ENCODE data around the gene TMSB15C.
"Not testable (repeated sequence)": the region's sequence is repeated elsewhere in the genome, so short reads cannot be mapped to it uniquely, and the experiment has no call there.

TMSB15C gene

DNA sequence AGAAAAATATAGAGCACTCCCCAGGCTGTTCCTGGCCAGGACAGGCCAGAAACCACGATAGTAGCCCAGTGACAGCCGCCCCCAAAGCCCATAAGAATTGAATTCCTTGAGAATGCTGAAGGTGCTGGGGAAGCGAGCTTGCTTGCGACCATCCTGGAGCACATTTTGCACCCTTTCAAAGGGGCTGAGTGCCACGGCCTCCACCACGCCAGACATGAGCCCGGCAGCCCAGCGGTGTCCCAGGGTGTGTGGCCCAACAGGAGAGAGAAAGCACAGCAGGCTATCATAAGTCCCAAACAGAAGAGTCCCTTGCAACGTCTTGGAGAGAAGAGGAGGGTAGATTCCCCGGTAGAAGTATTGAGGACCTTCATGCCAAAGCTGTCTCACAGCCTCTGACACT lies 28.6 kb upstream of the TMSB15C start:
- no peak overlapping the region for H3K27ac ChIP-seq (ENCODE audit: low read depth, low read length, severe bottlenecking)
- H3K4me3 ChIP-seq (ENCODE audit: extremely low read depth, insufficient read depth, low read length, poor library complexity, severe bottlenecking): no peak overlapping the region
- no peaks in the 10 kb centered on the region for H3K36me3 ChIP-seq (ENCODE audit: control insufficient read depth, insufficient read depth, low read length)
- H3K4me1 ChIP-seq (ENCODE audit: control insufficient read depth, insufficient read depth, low read length, poor library complexity, severe bottlenecking): no peaks in the 10 kb centered on the region
- 93 to 94% methylated on average over 5 to 8 of the region's 10 CpGs for WGBS, 2 experiments (ENCODE audit: insufficient coverage in 2 of 2)
- H3K9me3 ChIP-seq (ENCODE audit: control insufficient read depth, low read length): no peaks in the 10 kb centered on the region

DNA sequence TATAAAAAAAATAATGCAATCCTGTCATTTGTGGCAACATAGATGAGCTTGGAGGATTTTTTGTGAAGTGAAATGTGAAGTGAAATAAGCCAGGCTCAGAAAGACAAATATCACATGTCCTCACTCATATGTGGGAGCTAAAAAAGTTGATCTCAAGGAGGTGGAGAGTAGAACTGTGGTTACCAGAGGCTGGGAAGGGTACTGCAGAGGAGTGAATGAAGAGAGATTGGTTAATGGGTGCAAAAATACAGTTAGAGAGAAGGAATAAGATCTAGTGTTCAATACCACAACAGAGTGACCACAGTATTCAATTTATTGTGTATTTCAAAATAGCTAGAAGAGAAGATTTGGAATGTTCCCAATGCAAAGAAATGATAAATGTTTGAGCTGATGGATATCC lies 22.9 kb upstream of the TMSB15C start:
- no peak overlapping the region for H3K4me3 ChIP-seq (ENCODE audit: extremely low read depth, insufficient read depth, low read length, poor library complexity, severe bottlenecking)
- no peaks in the 10 kb centered on the region for H3K9me3 ChIP-seq (ENCODE audit: control insufficient read depth, low read length)
- no peaks in the 10 kb centered on the region for H3K4me1 ChIP-seq (ENCODE audit: control insufficient read depth, insufficient read depth, low read length, poor library complexity, severe bottlenecking)
- H3K27ac ChIP-seq (ENCODE audit: low read depth, low read length, severe bottlenecking): no peak overlapping the region
- H3K36me3 ChIP-seq (ENCODE audit: control insufficient read depth, insufficient read depth, low read length): no peaks in the 10 kb centered on the region

DNA sequence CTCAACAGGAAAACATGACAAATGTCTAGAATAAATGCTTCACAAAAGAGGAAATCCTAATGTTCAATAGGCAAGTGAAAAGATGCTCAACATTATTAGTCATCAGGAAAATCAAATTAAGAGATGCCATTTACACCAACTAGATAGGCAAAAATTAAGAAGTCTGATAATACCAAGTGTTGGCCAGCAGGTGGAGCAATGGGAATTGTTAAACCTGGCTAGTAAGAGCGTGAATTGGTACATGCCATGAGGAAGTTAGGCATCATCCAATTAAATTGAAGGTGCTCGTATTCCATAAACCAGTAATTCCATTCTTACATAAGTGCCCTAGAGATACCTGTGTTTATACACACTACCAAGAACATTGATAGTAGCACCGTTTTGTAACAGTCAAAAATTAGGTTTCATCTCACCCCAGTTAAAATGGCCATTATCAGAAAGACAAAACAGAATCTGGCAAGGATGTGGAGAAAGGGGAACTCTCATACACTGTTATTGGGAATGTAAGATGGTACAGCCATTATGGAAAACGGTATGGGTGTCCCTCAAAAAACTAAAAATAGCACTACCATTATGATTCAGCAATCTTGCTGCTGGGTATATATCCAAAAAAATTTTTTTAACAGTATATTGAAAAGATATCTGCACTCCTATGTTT lies 22.2 kb upstream of the TMSB15C start:
- Histone ChIP-seq H3K4me3 (ENCODE audit: extremely low read depth, insufficient read depth, low read length, poor library complexity, severe bottlenecking) (no peak overlapping the region), H3K36me3 (ENCODE audit: control insufficient read depth, insufficient read depth, low read length) (no peaks in the 10 kb centered on the region), H3K9me3 (ENCODE audit: control insufficient read depth, low read length) (no peaks in the 10 kb centered on the region), H3K4me1 (ENCODE audit: control insufficient read depth, insufficient read depth, low read length, poor library complexity, severe bottlenecking) (no peaks in the 10 kb centered on the region), H3K27ac (ENCODE audit: low read depth, low read length, severe bottlenecking) (no peak overlapping the region)
- no CpG with 5 or more reads among the region's 4 CpGs for WGBS, 2 experiments (ENCODE audit: insufficient coverage in 2 of 2)

DNA sequence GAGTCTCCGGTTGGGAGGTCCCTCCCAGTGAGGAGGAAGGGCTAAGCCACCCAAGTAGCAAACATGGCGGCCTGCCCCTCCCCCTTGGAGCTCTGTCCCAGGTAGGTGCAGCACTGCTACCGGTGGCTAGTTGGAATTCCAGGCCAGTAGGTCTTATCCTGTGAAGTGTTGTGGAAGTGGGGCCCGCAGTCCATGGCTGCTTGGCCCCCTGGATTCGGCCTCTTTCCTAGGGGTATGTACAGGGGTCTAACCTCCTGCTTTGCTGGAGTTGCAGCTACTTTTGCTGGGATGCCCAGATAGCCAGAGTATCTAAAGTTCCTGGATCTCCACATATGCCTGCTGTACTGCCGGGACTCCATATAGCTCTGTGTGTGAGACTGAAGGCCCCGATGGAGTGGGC lies 9.9 kb upstream of the TMSB15C start:
- no peaks in the 10 kb centered on the region for H3K4me1 ChIP-seq (ENCODE audit: control insufficient read depth, insufficient read depth, low read length, poor library complexity, severe bottlenecking)
- no peak overlapping the region for H3K27ac ChIP-seq (ENCODE audit: low read depth, low read length, severe bottlenecking)
- 100% methylated on average over 1 to 2 of the region's 7 CpGs for WGBS, 2 experiments (ENCODE audit: insufficient coverage in 2 of 2)
- H3K4me3 ChIP-seq (ENCODE audit: extremely low read depth, insufficient read depth, low read length, poor library complexity, severe bottlenecking): no peak overlapping the region
- no peaks in the 10 kb centered on the region for H3K36me3 ChIP-seq (ENCODE audit: control insufficient read depth, insufficient read depth, low read length)
- H3K9me3 ChIP-seq (ENCODE audit: control insufficient read depth, low read length): no peaks in the 10 kb centered on the region

DNA sequence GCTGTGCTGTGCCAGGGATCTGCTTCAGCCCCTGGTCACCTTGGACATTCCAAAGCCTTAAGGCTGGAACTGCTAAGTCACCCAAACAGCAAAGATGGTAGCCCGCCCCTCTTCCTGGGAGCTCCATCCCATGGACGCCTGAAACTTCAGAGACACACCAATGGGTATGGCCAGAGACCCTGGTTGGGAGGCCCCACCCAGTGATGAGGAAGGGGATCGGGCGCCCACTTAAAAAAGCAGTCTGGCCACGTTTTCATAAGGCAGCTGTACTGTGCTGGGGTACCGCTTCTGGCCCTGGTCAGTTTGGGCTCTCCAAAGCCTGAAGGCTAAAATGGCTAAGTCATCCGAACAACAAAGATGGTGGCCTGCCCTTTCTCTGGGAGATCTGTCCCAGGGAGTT lies 9.4 kb upstream of the TMSB15C start:
- no peaks in the 10 kb centered on the region for H3K9me3 ChIP-seq (ENCODE audit: control insufficient read depth, low read length)
- WGBS, 2 experiments (ENCODE audit: insufficient coverage in 2 of 2): 88 to 93% methylated on average over 3 to 5 of the region's 7 CpGs
- H3K4me3 ChIP-seq (ENCODE audit: extremely low read depth, insufficient read depth, low read length, poor library complexity, severe bottlenecking): no peak overlapping the region
- H3K4me1 ChIP-seq (ENCODE audit: control insufficient read depth, insufficient read depth, low read length, poor library complexity, severe bottlenecking): no peaks in the 10 kb centered on the region
- H3K36me3 ChIP-seq (ENCODE audit: control insufficient read depth, insufficient read depth, low read length): no peaks in the 10 kb centered on the region
- H3K27ac ChIP-seq (ENCODE audit: low read depth, low read length, severe bottlenecking): no peak overlapping the region

DNA sequence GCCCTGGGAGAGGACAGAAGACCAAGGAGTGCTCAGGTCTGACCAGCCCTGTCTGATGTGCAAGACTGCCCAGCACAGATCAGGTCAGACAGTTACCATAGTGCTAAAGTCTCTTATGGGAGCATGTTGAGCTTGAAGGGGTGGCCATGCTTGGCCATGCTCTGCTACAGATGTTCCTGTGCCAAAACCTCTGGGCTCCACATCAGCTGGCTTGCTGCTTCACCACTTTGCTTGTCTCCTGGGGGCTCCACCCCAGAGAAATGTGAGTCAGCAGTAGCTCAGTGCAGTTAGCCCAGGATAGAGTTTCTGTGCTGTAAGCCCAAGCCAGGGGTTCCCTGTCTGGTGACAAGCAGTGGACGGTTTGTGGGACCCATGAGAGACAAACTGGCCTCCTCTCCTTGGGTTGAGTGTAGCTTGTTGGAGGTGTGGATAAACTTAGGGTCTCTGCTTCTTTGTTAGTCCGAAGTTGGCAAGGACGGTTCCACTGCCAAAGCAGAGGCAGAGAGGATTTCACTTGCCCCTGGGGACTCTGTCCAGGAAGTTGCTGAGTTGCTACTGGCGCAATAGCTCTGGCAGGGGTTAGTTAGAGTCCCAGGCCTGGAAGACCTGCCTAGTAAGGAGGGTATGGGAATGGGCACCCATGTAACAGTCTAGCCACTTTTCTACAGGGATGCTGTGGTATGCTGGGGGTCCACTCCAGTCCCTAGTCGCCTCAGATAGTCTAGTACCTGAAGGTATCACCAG lies 8.7 kb upstream of the TMSB15C start:
- 100% methylated on average over 2 of the region's 5 CpGs; no CpG with 5 or more reads in 1 of the 2 experiments for WGBS, 2 experiments (ENCODE audit: insufficient coverage in 2 of 2)

DNA sequence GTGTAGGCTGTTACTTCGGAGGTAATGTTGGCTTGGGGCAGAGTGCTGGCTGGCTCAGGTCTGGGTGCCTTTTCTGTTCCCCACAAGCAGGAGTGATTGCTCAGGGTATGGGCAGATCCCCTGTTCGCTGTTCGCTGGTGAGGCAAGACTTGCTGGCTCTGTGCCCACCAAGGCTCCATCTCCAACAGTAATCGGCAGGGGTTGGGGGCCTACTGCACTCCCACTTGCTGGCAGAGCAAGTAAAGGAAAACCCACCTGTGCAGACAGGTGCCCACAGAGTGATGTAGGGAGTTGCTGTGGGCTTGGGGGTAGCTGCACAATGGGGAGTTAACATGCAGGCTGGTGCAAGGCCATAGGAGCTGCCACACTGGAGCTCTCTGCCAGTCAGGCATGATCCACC lies 8.0 kb upstream of the TMSB15C start:
- WGBS, 2 experiments (ENCODE audit: insufficient coverage in 2 of 2): no CpG with 5 or more reads among the region's 4 CpGs
- Histone ChIP-seq H3K4me3 (ENCODE audit: extremely low read depth, insufficient read depth, low read length, poor library complexity, severe bottlenecking) (no peak overlapping the region), H3K27ac (ENCODE audit: low read depth, low read length, severe bottlenecking) (no peak overlapping the region), H3K36me3 (ENCODE audit: control insufficient read depth, insufficient read depth, low read length) (no peaks in the 10 kb centered on the region), H3K4me1 (ENCODE audit: control insufficient read depth, insufficient read depth, low read length, poor library complexity, severe bottlenecking) (no peaks in the 10 kb centered on the region), H3K9me3 (ENCODE audit: control insufficient read depth, low read length) (no peaks in the 10 kb centered on the region)

More for the DNA sequence above, 8.7 kb upstream of the TMSB15C start:
- Histone ChIP-seq H3K36me3 (ENCODE audit: control insufficient read depth, insufficient read depth, low read length) (no peaks in the 10 kb centered on the region), H3K27ac (ENCODE audit: low read depth, low read length, severe bottlenecking) (no peak overlapping the region), H3K4me1 (ENCODE audit: control insufficient read depth, insufficient read depth, low read length, poor library complexity, severe bottlenecking) (no peaks in the 10 kb centered on the region), H3K9me3 (ENCODE audit: control insufficient read depth, low read length) (no peaks in the 10 kb centered on the region), H3K4me3 (ENCODE audit: extremely low read depth, insufficient read depth, low read length, poor library complexity, severe bottlenecking) (no peak overlapping the region)

DNA sequence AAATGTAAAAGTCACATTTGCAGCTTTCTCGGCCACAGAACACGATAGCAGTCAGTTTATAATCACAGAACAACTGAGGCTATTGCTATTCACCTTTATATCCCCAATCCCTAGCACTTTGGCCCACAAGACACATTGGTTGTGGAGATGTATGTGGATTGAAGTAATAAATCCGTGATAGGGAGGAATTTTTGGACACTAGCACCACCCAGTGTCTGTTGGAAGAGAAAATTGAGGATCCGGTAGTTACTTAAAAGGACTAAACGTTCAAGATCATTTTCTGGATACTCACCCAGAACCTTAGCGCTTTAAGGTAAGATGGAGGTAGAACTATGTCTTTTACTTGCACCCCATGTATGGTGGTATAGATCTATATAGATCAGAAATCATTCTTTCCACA lies 1.8 kb upstream of the TMSB15C start:
- H3K4me1 ChIP-seq (ENCODE audit: control insufficient read depth, insufficient read depth, low read length, poor library complexity, severe bottlenecking); H3K9me3 ChIP-seq (ENCODE audit: control insufficient read depth, low read length); H3K27ac ChIP-seq (ENCODE audit: low read depth, low read length, severe bottlenecking); H3K36me3 ChIP-seq (ENCODE audit: control insufficient read depth, insufficient read depth, low read length); H3K4me3 ChIP-seq (ENCODE audit: extremely low read depth, insufficient read depth, low read length, poor library complexity, severe bottlenecking): not testable (repeated sequence)
- no CpG with 5 or more reads among the region's 6 CpGs for WGBS, 2 experiments (ENCODE audit: insufficient coverage in 2 of 2)

DNA sequence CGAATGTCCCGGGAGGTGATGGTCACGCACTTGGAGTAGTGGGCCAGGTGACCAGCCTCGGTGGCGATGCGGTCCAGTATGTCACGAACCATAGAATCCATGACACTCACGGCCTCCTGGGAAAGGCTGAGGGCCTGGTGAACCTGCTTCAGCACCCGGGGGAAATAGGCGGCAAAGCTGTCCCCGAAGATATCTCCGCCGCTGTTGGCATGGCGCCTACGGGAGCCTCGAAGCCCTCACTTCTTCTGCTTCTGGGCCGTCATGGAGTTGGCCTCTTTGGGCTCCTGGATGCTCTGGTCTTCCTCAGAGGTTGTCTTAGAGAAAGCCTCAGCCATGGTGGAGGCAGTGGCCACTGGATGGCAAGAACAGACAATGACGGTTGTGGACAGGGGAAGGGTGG lies 13.4 kb downstream of the TMSB15C start:
- not testable (repeated sequence) for H3K4me3 ChIP-seq (ENCODE audit: extremely low read depth, insufficient read depth, low read length, poor library complexity, severe bottlenecking); H3K36me3 ChIP-seq (ENCODE audit: control insufficient read depth, insufficient read depth, low read length); H3K4me1 ChIP-seq (ENCODE audit: control insufficient read depth, insufficient read depth, low read length, poor library complexity, severe bottlenecking); H3K9me3 ChIP-seq (ENCODE audit: control insufficient read depth, low read length); H3K27ac ChIP-seq (ENCODE audit: low read depth, low read length, severe bottlenecking)
- WGBS, 2 experiments (ENCODE audit: insufficient coverage in 2 of 2): no CpG with 5 or more reads among the region's 18 CpGs

DNA sequence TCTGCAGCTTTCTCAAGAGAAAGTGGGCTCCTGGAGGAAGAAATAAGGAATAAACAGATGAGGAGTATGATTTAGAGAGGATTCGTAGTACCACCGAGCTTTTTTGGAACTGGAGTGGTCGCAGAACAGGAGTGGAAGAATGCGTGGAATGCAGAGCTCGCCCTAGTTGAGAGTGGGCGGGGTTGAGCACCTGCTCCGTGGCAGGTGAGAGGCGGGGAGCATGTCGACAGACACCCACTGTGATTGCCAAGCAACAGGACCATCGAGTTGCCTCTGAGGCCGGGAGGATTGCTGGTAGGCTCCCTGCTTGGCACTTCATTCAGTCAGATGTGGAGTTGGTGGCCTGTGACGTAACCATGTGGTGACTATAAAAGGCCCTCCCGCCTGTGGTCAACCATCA lies 21.1 kb downstream of the TMSB15C start:
- WGBS, 2 experiments (ENCODE audit: insufficient coverage in 2 of 2): no CpG with 5 or more reads among the region's 13 CpGs
- not testable (repeated sequence) for H3K4me1 ChIP-seq (ENCODE audit: control insufficient read depth, insufficient read depth, low read length, poor library complexity, severe bottlenecking); H3K4me3 ChIP-seq (ENCODE audit: extremely low read depth, insufficient read depth, low read length, poor library complexity, severe bottlenecking); H3K27ac ChIP-seq (ENCODE audit: low read depth, low read length, severe bottlenecking); H3K9me3 ChIP-seq (ENCODE audit: control insufficient read depth, low read length); H3K36me3 ChIP-seq (ENCODE audit: control insufficient read depth, insufficient read depth, low read length)

DNA sequence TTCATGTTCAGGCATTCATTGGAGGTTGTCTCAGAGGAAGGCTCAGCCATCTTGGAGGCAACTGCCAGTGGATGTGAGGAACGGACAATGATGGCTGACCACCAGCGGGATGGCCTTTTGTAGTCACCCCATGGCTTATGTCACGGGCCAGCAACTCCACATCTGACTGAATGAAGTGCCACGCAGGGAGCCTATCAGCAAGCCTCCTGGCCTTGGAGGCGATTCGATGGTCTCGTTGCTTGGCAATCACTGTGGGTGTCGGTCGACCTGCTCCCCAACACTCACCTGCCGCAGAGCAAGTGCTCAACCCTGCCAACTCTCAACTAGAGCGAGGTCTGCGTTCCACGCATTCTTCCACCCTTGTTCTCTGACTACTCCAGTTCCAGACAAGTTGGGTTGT lies 28.9 kb downstream of the TMSB15C start:
- 93 to 99% methylated on average over 8 of the region's 13 CpGs for WGBS, 2 experiments (ENCODE audit: insufficient coverage in 2 of 2)
- H3K4me1 ChIP-seq (ENCODE audit: control insufficient read depth, insufficient read depth, low read length, poor library complexity, severe bottlenecking): no peaks in the 10 kb centered on the region
- H3K4me3 ChIP-seq (ENCODE audit: extremely low read depth, insufficient read depth, low read length, poor library complexity, severe bottlenecking): no peak overlapping the region
- H3K9me3 ChIP-seq (ENCODE audit: control insufficient read depth, low read length): no peaks in the 10 kb centered on the region
- H3K27ac ChIP-seq (ENCODE audit: low read depth, low read length, severe bottlenecking): no peak overlapping the region
- H3K36me3 ChIP-seq (ENCODE audit: control insufficient read depth, insufficient read depth, low read length): no peaks in the 10 kb centered on the region
